ENCODE measurements around the gene DNAJB12.
"Not testable (repeated sequence)": the region's sequence is repeated elsewhere in the genome, so short reads cannot be mapped to it uniquely, and the experiment has no call there.

DNAJB12 gene

GRCh38 chr10:72309290-72310240, 45.2 kb downstream of the DNAJB12 start:
- H3K36me3 ChIP-seq (ENCODE audit: control insufficient read depth, insufficient read depth, low read length) = no peaks in the 10 kb centered on the region
- no peaks in the 10 kb centered on the region for H3K27me3 ChIP-seq (replicated peaks; ENCODE audit: control insufficient read depth, insufficient read depth, low read length)
- no peak for DNase-seq (ENCODE audit: extremely low read depth, insufficient read length)
- no peak overlapping the region for H3K4me3 ChIP-seq (replicated peaks; ENCODE audit: low read depth, low read length)
- TF ChIP-seq CTCF (IDR thresholded peaks at IDR 0.05; ENCODE audit: insufficient read depth, low read length, poor library complexity, severe bottlenecking) = no peak

DNA sequence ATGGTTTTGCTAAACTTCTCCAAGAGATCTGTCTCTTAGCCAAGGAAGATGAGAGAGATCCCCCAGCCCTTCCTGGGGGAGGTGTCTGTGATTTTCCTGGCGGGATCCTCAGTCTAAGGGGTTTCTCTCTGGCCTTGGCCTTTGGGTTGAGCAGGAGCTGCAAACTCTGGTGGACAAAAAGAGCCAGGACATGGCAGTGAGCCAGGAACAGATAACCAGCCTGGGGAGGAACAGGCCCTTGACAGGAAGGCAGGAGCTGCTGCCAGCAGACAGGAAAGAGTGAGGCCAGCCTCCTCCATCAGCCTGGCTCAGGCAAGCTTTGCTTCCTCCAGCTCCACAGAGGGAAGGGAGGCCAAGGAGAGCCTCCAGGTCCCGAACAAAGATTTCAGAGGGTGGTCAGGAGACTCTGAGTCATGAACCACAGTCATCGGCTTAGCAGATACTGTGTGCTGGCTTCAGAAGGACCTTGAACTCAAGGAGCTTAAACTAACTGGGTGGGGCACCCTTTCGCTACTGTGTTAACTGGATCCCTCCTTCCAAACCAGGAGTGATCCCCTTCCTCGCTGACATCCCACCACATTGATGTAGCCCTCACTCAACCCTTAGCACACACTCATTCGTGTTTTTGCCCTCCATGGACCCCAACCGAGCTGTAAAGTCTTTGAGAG, 46.3 kb downstream of the DNAJB12 start:
- H3K36me3 ChIP-seq (ENCODE audit: control insufficient read depth, insufficient read depth, low read length) = no peaks in the 10 kb centered on the region
- no peak for TF ChIP-seq CTCF (IDR thresholded peaks at IDR 0.05; ENCODE audit: insufficient read depth, low read length, poor library complexity, severe bottlenecking)
- no peaks in the 10 kb centered on the region for H3K27me3 ChIP-seq (replicated peaks; ENCODE audit: control insufficient read depth, insufficient read depth, low read length)
- DNase-seq (ENCODE audit: extremely low read depth, insufficient read length) = no peak
- no peak overlapping the region for H3K4me3 ChIP-seq (replicated peaks; ENCODE audit: low read depth, low read length)

DNA sequence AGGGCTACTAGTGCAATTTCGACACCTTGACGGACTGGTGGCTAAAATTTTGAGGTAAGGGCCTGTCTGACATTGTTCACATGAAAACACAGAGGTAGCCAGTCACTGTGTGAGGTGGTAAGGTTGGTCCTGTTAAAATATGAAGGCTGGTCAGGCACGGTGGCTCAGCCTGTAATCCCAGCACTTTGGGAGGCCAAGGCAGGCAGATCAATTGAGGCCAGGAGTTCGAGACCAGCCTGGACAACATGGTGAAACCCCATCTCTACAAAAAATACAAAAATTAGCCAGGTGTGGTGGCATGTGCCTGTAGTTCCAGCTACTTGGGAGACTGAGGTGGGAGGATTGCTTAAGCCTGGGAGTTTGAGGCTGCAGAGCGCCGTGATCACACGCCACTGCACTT, 47.0 kb downstream of the DNAJB12 start:
- not testable (repeated sequence) for DNase-seq (ENCODE audit: extremely low read depth, insufficient read length); H3K27me3 ChIP-seq (replicated peaks; ENCODE audit: control insufficient read depth, insufficient read depth, low read length); H3K4me3 ChIP-seq (replicated peaks; ENCODE audit: low read depth, low read length); H3K36me3 ChIP-seq (ENCODE audit: control insufficient read depth, insufficient read depth, low read length)

DNA sequence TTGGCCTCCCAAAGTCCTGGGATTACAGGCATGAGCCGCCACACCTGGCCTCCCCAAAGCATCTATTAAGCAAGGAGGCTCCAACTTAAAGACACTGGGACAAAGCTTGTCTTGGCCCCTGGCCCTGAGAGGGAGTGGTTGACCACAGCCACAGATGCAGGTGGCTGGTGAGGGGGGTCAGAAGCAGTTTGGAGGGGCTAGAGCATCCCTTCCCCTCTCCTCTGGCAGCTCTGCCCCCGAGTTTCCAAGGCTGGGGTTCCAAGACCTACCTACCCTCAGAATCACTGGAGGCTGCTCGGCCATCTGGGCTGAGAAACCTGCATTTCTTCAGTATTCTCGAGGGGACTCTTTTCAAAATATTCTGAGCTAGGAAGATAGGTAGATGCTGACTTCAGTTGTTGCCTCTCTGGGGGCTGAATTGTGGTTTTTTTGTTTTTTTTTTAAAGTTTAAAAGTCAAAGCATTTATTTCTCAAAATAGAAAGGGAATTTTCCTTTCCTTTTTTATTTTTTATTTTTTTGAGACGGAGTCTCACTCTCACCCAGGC, 48.4 kb downstream of the DNAJB12 start:
- DNase-seq (ENCODE audit: extremely low read depth, insufficient read length) = no peak
- TF ChIP-seq CTCF (IDR thresholded peaks at IDR 0.05; ENCODE audit: insufficient read depth, low read length, poor library complexity, severe bottlenecking) = no peak

GRCh38 chr10:72303424-72304128, 51.1 kb downstream of the DNAJB12 start:
- Histone ChIP-seq H3K27me3 (replicated peaks; ENCODE audit: control insufficient read depth, insufficient read depth, low read length) (no peaks in the 10 kb centered on the region), H3K4me3 (replicated peaks; ENCODE audit: low read depth, low read length) (no peak overlapping the region), H3K36me3 (ENCODE audit: control insufficient read depth, insufficient read depth, low read length) (no peaks in the 10 kb centered on the region)
- no peak for TF ChIP-seq CTCF (IDR thresholded peaks at IDR 0.05; ENCODE audit: insufficient read depth, low read length, poor library complexity, severe bottlenecking)
- no peak for DNase-seq (ENCODE audit: extremely low read depth, insufficient read length)

More for the DNA sequence above, 48.4 kb downstream of the DNAJB12 start:
- Histone ChIP-seq H3K4me3 (replicated peaks; ENCODE audit: low read depth, low read length) (no peak overlapping the region), H3K27me3 (replicated peaks; ENCODE audit: control insufficient read depth, insufficient read depth, low read length) (no peaks in the 10 kb centered on the region), H3K36me3 (ENCODE audit: control insufficient read depth, insufficient read depth, low read length) (no peaks in the 10 kb centered on the region)
